Cardiac muscle cell (in vitro differentiated cells and primary cell): ENCODE data around the gene SPTAN1. TPM values are rescaled to one million over a fixed set of nuclear protein-coding genes. Genes with fewer than 3 reads are reported as not detected.
"Not testable (repeated sequence)": the region's sequence is repeated elsewhere in the genome, so short reads cannot be mapped to it uniquely, and the experiment has no call there.

Source experiments
- DNase-seq, 2 donors: peaks; one replicate each; pipeline versions ENCODE4 v3.0.0 to v3.0.0-alpha.2; 2010 to 2017; ENCODE audit warnings: low read depth in 1 of 2, low spot score in 1 of 2
- H3K27ac ChIP-seq: fragments of 200-600 bp; sonication (generic); 2 replicates; pipeline ENCODE4 v1.5.1; 2016
- H3K27me3 ChIP-seq: fragments of 200-600 bp; sonication (generic); 2 replicates; pipeline ENCODE4 v1.6.0; 2016; ENCODE audit warnings: control low read depth
- H3K36me3 ChIP-seq: fragments of 200-600 bp; sonication (generic); 2 replicates; pipeline ENCODE4 v1.5.1; 2016; ENCODE audit warnings: control low read depth
- H3K4me1 ChIP-seq: fragments of 200-600 bp; sonication (generic); 2 replicates; pipeline ENCODE4 v1.8.1; 2017; ENCODE audit warnings: low read depth, mild to moderate bottlenecking, mixed run types
- H3K4me3 ChIP-seq: fragments of 200-600 bp; sonication (generic); 2 replicates; pipeline ENCODE4 v1.5.1; 2016; ENCODE audit warnings: mild to moderate bottlenecking
- H3K9me3 ChIP-seq: fragments of 200-600 bp; sonication (generic); 2 replicates; pipeline ENCODE4 v1.5.1; 2017; ENCODE audit warnings: low read depth, mild to moderate bottlenecking, control low read depth
- polyA plus RNA-seq: library from polyadenylated mRNA; unstranded; fragments of >200 nt; fragmentation: Nextera tagmentation; extraction: Ambion mirVana; gene quantifications from 2 replicates; pipeline ENCODE4 v1.2.1, GENCODE V29; 2016
- total RNA-seq: library from RNA; depleted of rRNA; stranded (reverse); fragments of >200 nt; gene quantifications from 2 replicates; pipeline ENCODE4 v1.2.3, GENCODE V29; 2016
- TF ChIP-seq, protein P1 (sequence below): IDR thresholded peaks from 2 replicates; pipeline ENCODE4 v1.5.1; 2012; ENCODE audit warnings: low read depth, mild to moderate bottlenecking, low read length

SPTAN1 gene
- total and polyA plus RNA-seq, 2 experiments from 2014 or later: 118 to 227 TPM

- Histone ChIP-seq H3K4me1 (no peaks in the 10 kb centered on the region), H3K9me3 (no peaks in the 10 kb centered on the region), H3K27me3 (no peaks in the 10 kb centered on the region), H3K27ac (peak within 1 kb of the TSS; percentile 100), H3K36me3 (no peaks in the 10 kb centered on the region), H3K4me3 (peak within 1 kb of the TSS; percentile 81)
- TF ChIP-seq, protein P1, sequence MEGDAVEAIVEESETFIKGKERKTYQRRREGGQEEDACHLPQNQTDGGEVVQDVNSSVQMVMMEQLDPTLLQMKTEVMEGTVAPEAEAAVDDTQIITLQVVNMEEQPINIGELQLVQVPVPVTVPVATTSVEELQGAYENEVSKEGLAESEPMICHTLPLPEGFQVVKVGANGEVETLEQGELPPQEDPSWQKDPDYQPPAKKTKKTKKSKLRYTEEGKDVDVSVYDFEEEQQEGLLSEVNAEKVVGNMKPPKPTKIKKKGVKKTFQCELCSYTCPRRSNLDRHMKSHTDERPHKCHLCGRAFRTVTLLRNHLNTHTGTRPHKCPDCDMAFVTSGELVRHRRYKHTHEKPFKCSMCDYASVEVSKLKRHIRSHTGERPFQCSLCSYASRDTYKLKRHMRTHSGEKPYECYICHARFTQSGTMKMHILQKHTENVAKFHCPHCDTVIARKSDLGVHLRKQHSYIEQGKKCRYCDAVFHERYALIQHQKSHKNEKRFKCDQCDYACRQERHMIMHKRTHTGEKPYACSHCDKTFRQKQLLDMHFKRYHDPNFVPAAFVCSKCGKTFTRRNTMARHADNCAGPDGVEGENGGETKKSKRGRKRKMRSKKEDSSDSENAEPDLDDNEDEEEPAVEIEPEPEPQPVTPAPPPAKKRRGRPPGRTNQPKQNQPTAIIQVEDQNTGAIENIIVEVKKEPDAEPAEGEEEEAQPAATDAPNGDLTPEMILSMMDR: no peak
- peak; percentile 96 to 97 for DNase-seq
These were observed 104.3 kb downstream of the SPTAN1 start, which contains the start of gene DYNC2I2 for GRCh38 chr9:128656416-128657343. TSS of gene DYNC2I2 (minus strand) at chr9:128656847. CDS start at chr9:128656726, 121 bp downstream.

GRCh38 chr9:128657344-128657704 is 104.9 kb downstream of the SPTAN1 start:
- DNase-seq: no peak
- TF ChIP-seq, protein P1: no peak
- no peaks in the 10 kb centered on the region for H3K36me3 ChIP-seq

DNA sequence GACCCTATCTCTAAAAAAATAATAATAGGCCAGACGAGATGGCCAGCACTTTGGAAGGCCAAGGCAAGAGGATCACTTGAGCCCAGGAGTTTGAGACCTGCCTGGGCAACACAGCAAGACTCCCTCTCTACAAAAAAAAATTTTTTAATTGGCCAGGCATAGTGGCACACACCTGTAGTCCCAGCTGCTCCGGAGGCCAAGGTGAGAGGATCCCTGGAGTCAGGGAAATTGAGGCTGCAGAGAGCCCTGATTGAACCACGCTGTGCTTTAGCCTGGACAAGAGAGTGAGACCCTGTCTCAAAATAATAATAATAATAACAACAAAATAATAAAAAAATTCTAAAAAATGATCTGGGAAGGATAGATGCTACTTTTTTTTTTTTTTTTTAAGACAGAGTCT is 105.4 kb downstream of the SPTAN1 start:
- no peaks in the 10 kb centered on the region for H3K4me1 ChIP-seq
- DNase-seq: no peak
- no peaks in the 10 kb centered on the region for H3K27me3 ChIP-seq
- H3K27ac ChIP-seq: no peak overlapping the region
- H3K36me3 ChIP-seq: no peaks in the 10 kb centered on the region
- H3K4me3 ChIP-seq: no peak overlapping the region
- no peaks in the 10 kb centered on the region for H3K9me3 ChIP-seq
- TF ChIP-seq, protein P1: no peak

More at GRCh38 chr9:128657344-128657704, 104.9 kb downstream of the SPTAN1 start:
- no peaks in the 10 kb centered on the region for H3K9me3 ChIP-seq
- peak overlapping the region; percentile 100 for H3K27ac ChIP-seq
- no peaks in the 10 kb centered on the region for H3K4me1 ChIP-seq
- H3K27me3 ChIP-seq: no peaks in the 10 kb centered on the region
- H3K4me3 ChIP-seq: peak overlapping the region; percentile 81

DNA sequence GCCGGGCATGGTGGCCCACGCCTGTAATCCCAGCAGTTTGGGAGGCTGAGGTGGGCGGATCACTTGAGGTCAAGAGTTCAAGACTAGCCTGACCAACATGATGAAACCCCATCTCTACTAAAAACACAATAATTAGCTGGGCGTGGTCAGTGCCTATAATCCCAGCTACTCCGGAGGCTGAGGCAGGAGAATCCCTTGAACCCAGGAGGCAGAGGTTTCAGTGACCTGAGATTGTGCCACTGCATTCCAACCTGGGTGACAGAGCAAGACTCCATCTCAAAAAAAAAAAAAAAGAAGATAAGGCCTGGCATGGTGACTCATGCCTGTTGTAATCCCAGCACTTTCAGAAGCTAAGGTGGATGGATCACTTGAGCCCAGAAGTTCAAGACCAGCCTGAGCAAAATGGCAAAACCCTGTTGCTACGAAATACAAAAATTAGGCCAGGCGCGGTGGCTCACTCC is 114.1 kb downstream of the SPTAN1 start:
- not testable (repeated sequence) for H3K36me3 ChIP-seq, H3K27me3 ChIP-seq, H3K27ac ChIP-seq, H3K4me3 ChIP-seq, H3K4me1 ChIP-seq, H3K9me3 ChIP-seq
- peak in 1 of 2 donors; percentile 47 for DNase-seq

DNA sequence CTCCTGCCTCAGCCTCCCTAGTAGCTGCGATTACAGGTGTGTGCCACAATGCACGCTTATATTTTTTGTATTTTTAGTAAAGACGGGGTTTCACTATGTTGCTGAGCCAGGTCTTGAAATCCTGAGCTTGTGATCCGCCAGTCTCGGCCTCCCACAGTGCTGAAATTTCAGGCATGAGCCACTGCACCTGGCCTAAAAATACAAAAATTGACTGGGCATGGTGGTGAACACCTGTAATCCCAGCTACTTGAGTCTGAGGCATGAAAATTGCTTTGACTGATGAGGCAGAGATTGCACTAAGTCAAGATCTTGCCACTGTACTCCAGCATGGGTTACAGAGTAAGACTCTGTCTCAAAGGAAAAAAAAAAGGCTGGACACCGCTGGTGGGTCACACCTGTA is 117.4 kb downstream of the SPTAN1 start:
- no peaks in the 10 kb centered on the region for H3K27me3 ChIP-seq
- H3K4me1 ChIP-seq: no peaks in the 10 kb centered on the region
- no peak overlapping the region for H3K27ac ChIP-seq
- no peaks in the 10 kb centered on the region for H3K9me3 ChIP-seq
- H3K36me3 ChIP-seq: no peaks in the 10 kb centered on the region
- no peak for DNase-seq
- TF ChIP-seq, protein P1: no peak
- H3K4me3 ChIP-seq: no peak overlapping the region

- Histone ChIP-seq H3K27me3 (no peaks in the 10 kb centered on the region), H3K36me3 (no peaks in the 10 kb centered on the region), H3K27ac (no peak overlapping the region), H3K4me3 (no peak overlapping the region), H3K9me3 (no peaks in the 10 kb centered on the region), H3K4me1 (no peaks in the 10 kb centered on the region)
- TF ChIP-seq, protein P1: no peak
- no peak for DNase-seq
These were observed 123.0 kb downstream of the SPTAN1 start for GRCh38 chr9:128675382-128675781.
